ENCODE data around the gene SPRR2E.
"Not testable (repeated sequence)": the region's sequence is repeated elsewhere in the genome, so short reads cannot be mapped to it uniquely, and the experiment has no call there.

Gene SPRR2E

GRCh38 chr1:153094426-153094825 lies at the start of gene SPRR2E:
Gene SPRR2E (minus strand): TSS chr1:153094526. CDS start chr1:153093751, 775 bp downstream.
- in situ Hi-C loops (cut with HindIII; ENCODE audit: low pct_ligation_motif_present, low pct_unique_long_range_greater_than_20kb, low sequenced_read_pairs): no loop called here

GRCh38 chr1:153141377-153141776 lies 47.1 kb upstream of the SPRR2E start:
- in situ Hi-C loops (cut with HindIII; ENCODE audit: low pct_ligation_motif_present, low pct_unique_long_range_greater_than_20kb, low sequenced_read_pairs): no loop called here
- DNase-seq: no peak

More at GRCh38 chr1:153094426-153094825, at the start of gene SPRR2E:
- no peak for DNase-seq

GRCh38 chr1:153140484-153140883 lies 46.2 kb upstream of the SPRR2E start:
- no peak for DNase-seq
- in situ Hi-C loops (cut with HindIII; ENCODE audit: low pct_ligation_motif_present, low pct_unique_long_range_greater_than_20kb, low sequenced_read_pairs): no loop called here

- in situ Hi-C loops (cut with HindIII; ENCODE audit: low pct_ligation_motif_present, low pct_unique_long_range_greater_than_20kb, low sequenced_read_pairs): no loop called here
Measured at GRCh38 chr1:153133743-153134142, 39.4 kb upstream of the SPRR2E start.

GRCh38 chr1:153133267-153133666 lies 38.9 kb upstream of the SPRR2E start:
- no peak for DNase-seq
- in situ Hi-C loops (cut with HindIII; ENCODE audit: low pct_ligation_motif_present, low pct_unique_long_range_greater_than_20kb, low sequenced_read_pairs): no loop called here

More at GRCh38 chr1:153133743-153134142, 39.4 kb upstream of the SPRR2E start:
- DNase-seq: no peak

GRCh38 chr1:153128688-153129087 lies 34.4 kb upstream of the SPRR2E start:
- in situ Hi-C loops (cut with HindIII; ENCODE audit: low pct_ligation_motif_present, low pct_unique_long_range_greater_than_20kb, low sequenced_read_pairs); DNase-seq: not testable (repeated sequence)

- in situ Hi-C loops (cut with HindIII; ENCODE audit: low pct_ligation_motif_present, low pct_unique_long_range_greater_than_20kb, low sequenced_read_pairs): no loop called here
- no peak for DNase-seq
Measured at GRCh38 chr1:153127296-153127695, 33.0 kb upstream of the SPRR2E start.

- no peak for DNase-seq
- in situ Hi-C loops (cut with HindIII; ENCODE audit: low pct_ligation_motif_present, low pct_unique_long_range_greater_than_20kb, low sequenced_read_pairs): no loop called here
Measured at GRCh38 chr1:153125536-153125935, 31.2 kb upstream of the SPRR2E start.

- in situ Hi-C loops (cut with HindIII; ENCODE audit: low pct_ligation_motif_present, low pct_unique_long_range_greater_than_20kb, low sequenced_read_pairs): not testable (repeated sequence)
Measured at GRCh38 chr1:153123793-153124192, 29.5 kb upstream of the SPRR2E start.

GRCh38 chr1:153122831-153123421 lies 28.6 kb upstream of the SPRR2E start:
- DNase-seq: no peak
- in situ Hi-C loops (cut with HindIII; ENCODE audit: low pct_ligation_motif_present, low pct_unique_long_range_greater_than_20kb, low sequenced_read_pairs): no loop called here

More at GRCh38 chr1:153123793-153124192, 29.5 kb upstream of the SPRR2E start:
- not testable (repeated sequence) for DNase-seq

GRCh38 chr1:153120945-153121344 lies 26.6 kb upstream of the SPRR2E start:
- in situ Hi-C loops (cut with HindIII; ENCODE audit: low pct_ligation_motif_present, low pct_unique_long_range_greater_than_20kb, low sequenced_read_pairs): no loop called here
- no peak for DNase-seq

- in situ Hi-C loops (cut with HindIII; ENCODE audit: low pct_ligation_motif_present, low pct_unique_long_range_greater_than_20kb, low sequenced_read_pairs): no loop called here
- no peak for DNase-seq
Measured at GRCh38 chr1:153119491-153119971, 25.2 kb upstream of the SPRR2E start.

GRCh38 chr1:153115264-153115663 lies 20.9 kb upstream of the SPRR2E start:
- DNase-seq; in situ Hi-C loops (cut with HindIII; ENCODE audit: low pct_ligation_motif_present, low pct_unique_long_range_greater_than_20kb, low sequenced_read_pairs): not testable (repeated sequence)

- in situ Hi-C loops (cut with HindIII; ENCODE audit: low pct_ligation_motif_present, low pct_unique_long_range_greater_than_20kb, low sequenced_read_pairs): no loop called here
- no peak for DNase-seq
Measured at GRCh38 chr1:153113416-153113815, 19.1 kb upstream of the SPRR2E start, which contains the start of gene SPRR2F. Gene SPRR2F (minus strand): TSS chr1:153113516. CDS start chr1:153112733, 783 bp downstream.

- in situ Hi-C loops (cut with HindIII; ENCODE audit: low pct_ligation_motif_present, low pct_unique_long_range_greater_than_20kb, low sequenced_read_pairs); DNase-seq: not testable (repeated sequence)
Measured at GRCh38 chr1:153112454-153112853, 18.1 kb upstream of the SPRR2E start.

- DNase-seq: peak; percentile 33
- in situ Hi-C loops (cut with HindIII; ENCODE audit: low pct_ligation_motif_present, low pct_unique_long_range_greater_than_20kb, low sequenced_read_pairs): no loop called here
Measured at GRCh38 chr1:153100245-153100644, 5.9 kb upstream of the SPRR2E start.

- no peak for DNase-seq
- in situ Hi-C loops (cut with HindIII; ENCODE audit: low pct_ligation_motif_present, low pct_unique_long_range_greater_than_20kb, low sequenced_read_pairs): no loop called here
Measured at GRCh38 chr1:153099461-153100045, 5.2 kb upstream of the SPRR2E start.

GRCh38 chr1:153095764-153096163 lies 1.4 kb upstream of the SPRR2E start:
- DNase-seq: no peak
- in situ Hi-C loops (cut with HindIII; ENCODE audit: low pct_ligation_motif_present, low pct_unique_long_range_greater_than_20kb, low sequenced_read_pairs): no loop called here

GRCh38 chr1:153087652-153088051 lies 6.7 kb downstream of the SPRR2E start:
- DNase-seq: no peak
- in situ Hi-C loops (cut with HindIII; ENCODE audit: low pct_ligation_motif_present, low pct_unique_long_range_greater_than_20kb, low sequenced_read_pairs): no loop called here

GRCh38 chr1:153081736-153082135 lies 12.6 kb downstream of the SPRR2E start:
- no peak for DNase-seq
- in situ Hi-C loops (cut with HindIII; ENCODE audit: low pct_ligation_motif_present, low pct_unique_long_range_greater_than_20kb, low sequenced_read_pairs): no loop called here
